Upper lobe of right lung (tissue), 1 donor: ENCODE results near the gene BBS12. TPM values are rescaled to one million over a fixed set of nuclear protein-coding genes. Genes with fewer than 3 reads are reported as not detected.

Source experiments
- ATAC-seq: fragments of 200-7000 bp; cut with Tn5 transposase; one replicate; pipeline ENCODE4 v1.9.1; 2020; ENCODE audit warnings: mild to moderate bottlenecking, moderate library complexity
- DNase-seq: peaks from one replicate; pipeline ENCODE4 v3.0.0-alpha.2; 2020
- H3K27ac ChIP-seq: fragments of 200-600 bp; one replicate; pipeline ENCODE4 v1.8.0; 2022
- H3K27me3 ChIP-seq: fragments of 200-600 bp; one replicate; pipeline ENCODE4 v1.8.0; 2022; ENCODE audit warnings: mild to moderate bottlenecking
- H3K36me3 ChIP-seq: fragments of 200-600 bp; one replicate; pipeline ENCODE4 v1.8.0; 2022
- H3K4me1 ChIP-seq: fragments of 200-600 bp; one replicate; pipeline ENCODE4 v1.8.0; 2022
- H3K4me3 ChIP-seq: fragments of 200-600 bp; one replicate; pipeline ENCODE4 v1.8.0; 2022; ENCODE audit warnings: mild to moderate bottlenecking
- H3K9me3 ChIP-seq: fragments of 200-600 bp; one replicate; pipeline ENCODE4 v1.8.0; 2022
- CTCF ChIP-seq: fragments of 200-600 bp; IDR thresholded peaks from one replicate; pipeline ENCODE4 v1.8.0; 2022; ENCODE audit warnings: antibody characterized with exemption
- intact Hi-C: fragments of 100-400 bp; cut with DNase I; formaldehyde crosslinking; loops from one replicate; pipeline ENCODE4 v1.11.0; 2022
- total RNA-seq: library from RNA; stranded (reverse); fragmentation: NEBNext Ultra II Directional; extraction: Animal tissue kit (Norgen Biotek cat#: 25700); gene quantifications from one replicate; pipeline ENCODE4 v1.2.1, GENCODE V29; 2021
- donor health status: DM: no; HTN: yes; CAD: no; lungs with severe emphysema.

The BBS12 gene
- total RNA-seq, 1 donor from 2014 or later: 2.8 TPM

GRCh38 chr4:122758033-122758432 lies 25.5 kb downstream of the BBS12 start:
- DNase-seq: no peak
- no peak overlapping the region for H3K4me3 ChIP-seq
- TF ChIP-seq CTCF: peak; percentile 76
- intact Hi-C loops: no loop called here
- peak; percentile 40 for ATAC-seq
- peaks cover 4% of the 10 kb centered on the region for H3K4me1 ChIP-seq
- no peak overlapping the region for H3K27ac ChIP-seq
- no peaks in the 10 kb centered on the region for H3K27me3 ChIP-seq
- H3K36me3 ChIP-seq: no peaks in the 10 kb centered on the region
- H3K9me3 ChIP-seq: no peaks in the 10 kb centered on the region

DNA sequence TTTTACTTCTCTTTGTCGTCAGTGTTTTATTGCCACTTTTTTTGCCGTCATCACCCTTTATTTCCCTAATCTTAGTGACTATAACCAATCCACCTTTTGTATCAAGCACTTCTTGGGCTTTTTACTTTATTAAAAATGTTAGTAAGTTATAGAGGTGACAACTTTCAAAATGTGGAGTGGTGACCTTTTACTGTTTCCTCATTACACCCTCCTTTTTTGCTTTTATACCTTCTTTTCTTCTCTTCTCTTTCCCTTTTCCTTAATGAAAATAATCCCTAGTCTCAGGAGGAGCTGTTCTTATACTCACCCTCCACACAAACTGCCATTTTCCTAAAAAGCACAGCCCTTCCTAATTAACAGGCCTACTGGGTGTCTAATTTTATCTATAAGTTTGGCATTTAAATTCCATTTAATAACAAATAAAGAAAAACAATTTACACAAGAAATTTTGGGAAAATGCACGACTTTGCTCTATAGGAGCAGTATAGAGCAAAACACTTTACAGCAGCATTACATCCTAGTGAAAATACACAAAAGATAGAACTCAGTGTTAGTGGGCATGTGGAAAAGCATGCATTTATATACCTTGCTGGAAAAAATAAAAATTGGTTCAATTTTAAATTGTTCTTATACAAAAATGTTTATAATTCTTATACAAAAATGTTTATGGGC lies 27.3 kb downstream of the BBS12 start:
- no peak for ATAC-seq
- peaks cover 4% of the 10 kb centered on the region for H3K4me1 ChIP-seq
- H3K36me3 ChIP-seq: no peaks in the 10 kb centered on the region
- H3K4me3 ChIP-seq: no peak overlapping the region
- H3K9me3 ChIP-seq: no peaks in the 10 kb centered on the region
- intact Hi-C loops: loop anchor here (10.0 kb wide), 1 partner anchor 155 kb away; no protein-coding TSS in a partner anchor
- H3K27me3 ChIP-seq: no peaks in the 10 kb centered on the region
- H3K27ac ChIP-seq: no peak overlapping the region
- no peak for TF ChIP-seq CTCF
- no peak for DNase-seq

DNA sequence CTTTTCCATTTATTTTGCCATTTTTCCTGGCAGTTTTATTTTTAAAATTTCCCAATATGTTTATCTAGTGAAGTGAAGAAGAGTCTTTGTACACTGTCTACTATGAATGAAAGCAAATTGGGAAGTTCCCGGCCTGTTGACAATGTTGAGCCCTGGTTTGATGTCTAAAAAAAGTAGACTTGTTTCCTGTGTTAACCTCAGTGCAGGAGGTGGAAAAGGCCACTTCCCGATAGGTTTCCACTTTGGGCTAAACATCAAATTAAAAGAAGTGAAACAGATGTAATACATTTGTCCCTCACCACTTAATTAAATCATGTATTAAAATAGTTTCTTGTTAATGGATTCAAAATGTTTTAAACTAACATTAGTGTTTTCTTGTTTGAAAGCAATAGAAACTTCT lies 30.0 kb downstream of the BBS12 start:
- DNase-seq (no peak), ATAC-seq (no peak)
- no peak overlapping the region for H3K4me3 ChIP-seq
- H3K4me1 ChIP-seq: peaks cover 4% of the 10 kb centered on the region
- no peaks in the 10 kb centered on the region for H3K9me3 ChIP-seq
- no peak for TF ChIP-seq CTCF
- no peak overlapping the region for H3K27ac ChIP-seq
- no peaks in the 10 kb centered on the region for H3K27me3 ChIP-seq
- intact Hi-C loops: loop anchor here (10.0 kb wide), 1 partner anchor 152 kb away; no protein-coding TSS in a partner anchor
- H3K36me3 ChIP-seq: no peaks in the 10 kb centered on the region

- TF ChIP-seq CTCF: no peak
- Histone ChIP-seq H3K4me1 (peaks cover 4% of the 10 kb centered on the region), H3K4me3 (no peak overlapping the region), H3K36me3 (no peaks in the 10 kb centered on the region), H3K27me3 (no peaks in the 10 kb centered on the region), H3K9me3 (no peaks in the 10 kb centered on the region), H3K27ac (no peak overlapping the region)
- no peak for DNase-seq
- intact Hi-C loops: loop anchor here (10.0 kb wide), 1 partner anchor 152 kb away; no protein-coding TSS in a partner anchor
- no peak for ATAC-seq
These were observed 30.6 kb downstream of the BBS12 start for GRCh38 chr4:122762966-122763716.

- ATAC-seq (no peak), DNase-seq (no peak)
- Histone ChIP-seq H3K27me3 (no peaks in the 10 kb centered on the region), H3K27ac (no peak overlapping the region), H3K36me3 (no peaks in the 10 kb centered on the region), H3K4me1 (peaks cover 4% of the 10 kb centered on the region), H3K9me3 (no peaks in the 10 kb centered on the region), H3K4me3 (no peak overlapping the region)
- TF ChIP-seq CTCF: no peak
- intact Hi-C loops: loop anchor here (10.0 kb wide), 1 partner anchor 151 kb away; no protein-coding TSS in a partner anchor
These were observed 31.7 kb downstream of the BBS12 start for GRCh38 chr4:122764071-122764820.
